ENCODE data around the gene SERP1. TPM values are rescaled to one million over a fixed set of nuclear protein-coding genes. Genes with fewer than 3 reads are reported as not detected.
"Not testable (repeated sequence)": the region's sequence is repeated elsewhere in the genome, so short reads cannot be mapped to it uniquely, and the experiment has no call there.

Gene SERP1
- total RNA-seq, 1 donor from 2014 or later = 360 TPM

DNA sequence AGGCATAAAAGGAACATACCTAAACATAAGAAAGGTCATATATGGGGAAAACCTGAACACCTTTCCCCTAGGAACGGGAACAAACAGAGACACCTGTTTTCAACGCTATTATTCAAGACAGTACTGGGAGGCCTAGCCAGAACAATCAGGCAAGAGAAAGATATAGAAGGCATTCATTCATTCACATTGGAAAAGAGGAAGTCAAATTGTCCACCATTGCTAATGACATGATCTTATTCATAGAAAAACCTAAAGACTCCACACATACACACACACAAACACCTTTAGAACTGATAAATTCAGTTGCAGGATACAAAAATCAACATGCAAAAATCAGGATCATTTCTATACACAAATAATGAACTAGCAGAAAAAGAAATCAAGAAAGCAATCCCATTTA lies 36.5 kb downstream of the SERP1 start:
- H3K4me3 ChIP-seq (ENCODE audit: low read depth, low read length) = no peak overlapping the region
- no peak for DNase-seq (ENCODE audit: low read depth)
- TF ChIP-seq CTCF (IDR thresholded peaks at IDR 0.05; ENCODE audit: insufficient read depth, low read length, poor library complexity, severe bottlenecking) = no peak
- H3K36me3 ChIP-seq (ENCODE audit: control insufficient read depth, insufficient read depth, low read length) = no peaks in the 10 kb centered on the region
- H3K27me3 ChIP-seq (ENCODE audit: control insufficient read depth, insufficient read depth, low read length) = no peaks in the 10 kb centered on the region

GRCh38 chr3:150508401-150508800 lies 37.9 kb downstream of the SERP1 start:
- no peaks in the 10 kb centered on the region for H3K36me3 ChIP-seq (ENCODE audit: control insufficient read depth, insufficient read depth, low read length)
- no peak for DNase-seq (ENCODE audit: low read depth)
- H3K4me3 ChIP-seq (ENCODE audit: low read depth, low read length) = no peak overlapping the region
- no peak for TF ChIP-seq CTCF (IDR thresholded peaks at IDR 0.05; ENCODE audit: insufficient read depth, low read length, poor library complexity, severe bottlenecking)
- no peaks in the 10 kb centered on the region for H3K27me3 ChIP-seq (ENCODE audit: control insufficient read depth, insufficient read depth, low read length)

- DNase-seq (ENCODE audit: low read depth) = no peak
- H3K27me3 ChIP-seq (ENCODE audit: control insufficient read depth, insufficient read depth, low read length) = no peaks in the 10 kb centered on the region
- no peaks in the 10 kb centered on the region for H3K36me3 ChIP-seq (ENCODE audit: control insufficient read depth, insufficient read depth, low read length)
- no peak overlapping the region for H3K4me3 ChIP-seq (ENCODE audit: low read depth, low read length)
- TF ChIP-seq CTCF (IDR thresholded peaks at IDR 0.05; ENCODE audit: insufficient read depth, low read length, poor library complexity, severe bottlenecking) = no peak
These were observed 41.8 kb downstream of the SERP1 start for GRCh38 chr3:150504483-150504882.

DNA sequence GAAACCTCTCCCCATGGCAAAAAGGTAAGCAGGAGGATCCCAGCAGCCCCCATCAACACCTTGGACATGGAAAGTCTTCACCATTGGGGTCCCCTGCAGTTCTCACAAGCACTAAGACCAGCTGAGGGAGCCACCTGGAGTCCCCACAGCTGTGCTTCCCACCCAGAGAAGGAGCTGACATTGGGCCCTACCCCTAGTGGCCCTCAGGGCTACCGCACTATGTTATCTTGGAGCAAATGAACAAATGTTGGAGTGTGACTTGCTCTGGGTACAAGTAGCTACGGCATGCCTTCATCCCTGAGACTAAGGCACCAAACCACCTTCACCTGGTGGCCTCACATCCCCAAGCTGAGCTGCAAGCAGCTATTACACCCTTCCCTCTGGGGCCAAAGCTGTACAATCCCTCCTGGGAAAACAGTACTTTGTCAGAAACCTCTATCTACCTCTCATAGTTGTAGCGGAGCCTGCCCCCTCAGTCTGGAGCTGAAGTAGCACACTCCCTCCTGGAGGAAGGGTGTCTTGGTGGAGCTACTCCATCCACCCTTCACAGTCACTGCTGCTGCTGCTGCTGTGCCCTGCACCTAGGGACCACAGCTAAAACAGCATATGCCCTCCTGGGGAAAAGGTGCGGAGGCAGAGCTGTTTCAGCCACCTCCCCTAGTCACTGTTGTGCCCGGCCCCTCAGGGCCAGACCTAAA lies 42.7 kb downstream of the SERP1 start:
- DNase-seq (ENCODE audit: low read depth) = no peak
- no peak overlapping the region for H3K4me3 ChIP-seq (ENCODE audit: low read depth, low read length)
- no peaks in the 10 kb centered on the region for H3K27me3 ChIP-seq (ENCODE audit: control insufficient read depth, insufficient read depth, low read length)
- H3K36me3 ChIP-seq (ENCODE audit: control insufficient read depth, insufficient read depth, low read length) = no peaks in the 10 kb centered on the region
- no peak for TF ChIP-seq CTCF (IDR thresholded peaks at IDR 0.05; ENCODE audit: insufficient read depth, low read length, poor library complexity, severe bottlenecking)

DNA sequence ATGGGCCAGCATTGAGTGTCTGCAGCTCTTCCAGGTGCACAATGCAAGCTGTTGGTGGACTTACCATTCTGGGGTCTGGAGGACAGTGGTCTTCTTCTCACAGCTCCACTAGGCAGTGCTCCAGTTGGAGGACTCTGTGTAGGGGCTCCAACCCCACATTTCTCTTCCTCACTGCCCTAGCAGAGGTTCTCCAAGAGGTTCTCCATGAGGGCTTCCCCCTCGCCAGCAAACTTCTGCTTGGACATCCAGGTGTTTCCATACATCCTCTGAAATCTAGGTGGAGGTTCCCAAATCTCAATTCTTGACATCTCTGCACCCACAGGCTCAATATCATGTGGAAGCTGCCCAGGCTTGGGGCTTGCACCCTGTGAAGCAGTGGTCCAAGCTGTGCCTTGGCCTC lies 45.3 kb downstream of the SERP1 start:
- not testable (repeated sequence) for H3K27me3 ChIP-seq (ENCODE audit: control insufficient read depth, insufficient read depth, low read length); DNase-seq (ENCODE audit: low read depth); H3K4me3 ChIP-seq (ENCODE audit: low read depth, low read length); H3K36me3 ChIP-seq (ENCODE audit: control insufficient read depth, insufficient read depth, low read length)

GRCh38 chr3:150497956-150498355 lies 48.3 kb downstream of the SERP1 start:
- H3K4me3 ChIP-seq (ENCODE audit: low read depth, low read length) = no peak overlapping the region
- no peaks in the 10 kb centered on the region for H3K36me3 ChIP-seq (ENCODE audit: control insufficient read depth, insufficient read depth, low read length)
- no peaks in the 10 kb centered on the region for H3K27me3 ChIP-seq (ENCODE audit: control insufficient read depth, insufficient read depth, low read length)
- no peak for TF ChIP-seq CTCF (IDR thresholded peaks at IDR 0.05; ENCODE audit: insufficient read depth, low read length, poor library complexity, severe bottlenecking)
- DNase-seq (ENCODE audit: low read depth) = no peak
